ENCODE data around the gene EXOC6B.
"Not testable (repeated sequence)": the region's sequence is repeated elsewhere in the genome, so short reads cannot be mapped to it uniquely, and the experiment has no call there.

Gene EXOC6B

DNA sequence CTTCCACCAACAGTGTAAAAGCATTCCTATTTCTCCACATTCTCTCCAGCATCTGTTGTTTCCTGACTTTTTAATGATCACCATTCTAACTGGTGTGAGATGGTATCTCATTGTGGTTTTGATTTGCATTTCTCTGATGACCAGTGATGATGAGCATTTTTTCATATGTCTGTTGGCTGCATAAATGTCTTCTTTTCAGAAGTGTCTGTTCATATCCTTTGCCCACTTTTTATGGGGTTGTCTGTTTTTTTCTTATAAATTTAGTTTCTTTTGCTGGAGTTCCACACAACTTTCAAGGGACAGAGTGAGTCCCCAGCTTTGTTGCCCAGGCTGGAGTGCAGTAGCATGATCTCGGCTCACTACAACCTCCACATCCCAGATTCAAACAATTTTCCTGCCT is 270.5 kb downstream of the EXOC6B start:
- not testable (repeated sequence) for H3K27me3 Mint-ChIP-seq, H3K4me3 Mint-ChIP-seq, DNase-seq, H3K4me1 Mint-ChIP-seq, H3K9me3 Mint-ChIP-seq, H3K27ac Mint-ChIP-seq, ATAC-seq

- not testable (repeated sequence) for H3K4me3 Mint-ChIP-seq, H3K27me3 Mint-ChIP-seq, DNase-seq, H3K27ac Mint-ChIP-seq, ATAC-seq, H3K9me3 Mint-ChIP-seq, H3K4me1 Mint-ChIP-seq
These were observed 270.9 kb downstream of the EXOC6B start for GRCh38 chr2:72554910-72555309.

GRCh38 chr2:72554381-72554780 is 271.5 kb downstream of the EXOC6B start:
- DNase-seq (no peak), ATAC-seq (no peak)
- H3K27me3 Mint-ChIP-seq, result no peaks in the 10 kb centered on the region
- H3K27ac Mint-ChIP-seq, result no peak overlapping the region
- peaks cover 0 to 6% of the 10 kb centered on the region in 2 donors for H3K9me3 Mint-ChIP-seq
- H3K4me1 Mint-ChIP-seq, result no peaks in the 10 kb centered on the region
- no peak overlapping the region for H3K4me3 Mint-ChIP-seq

GRCh38 chr2:72548081-72548764 is 277.6 kb downstream of the EXOC6B start:
- DNase-seq (no peak), ATAC-seq (no peak)
- Mint-ChIP-seq H3K27me3 (no peaks in the 10 kb centered on the region), H3K4me1 (no peaks in the 10 kb centered on the region), H3K9me3 (no peaks in the 10 kb centered on the region), H3K27ac (no peak overlapping the region), H3K4me3 (no peak overlapping the region)

- ATAC-seq (no peak), DNase-seq (no peak)
- Mint-ChIP-seq H3K27ac (no peak overlapping the region), H3K4me3 (no peak overlapping the region), H3K4me1 (no peaks in the 10 kb centered on the region), H3K9me3 (no peaks in the 10 kb centered on the region), H3K27me3 (no peaks in the 10 kb centered on the region)
These were observed 280.0 kb downstream of the EXOC6B start for GRCh38 chr2:72545790-72546189.

DNA sequence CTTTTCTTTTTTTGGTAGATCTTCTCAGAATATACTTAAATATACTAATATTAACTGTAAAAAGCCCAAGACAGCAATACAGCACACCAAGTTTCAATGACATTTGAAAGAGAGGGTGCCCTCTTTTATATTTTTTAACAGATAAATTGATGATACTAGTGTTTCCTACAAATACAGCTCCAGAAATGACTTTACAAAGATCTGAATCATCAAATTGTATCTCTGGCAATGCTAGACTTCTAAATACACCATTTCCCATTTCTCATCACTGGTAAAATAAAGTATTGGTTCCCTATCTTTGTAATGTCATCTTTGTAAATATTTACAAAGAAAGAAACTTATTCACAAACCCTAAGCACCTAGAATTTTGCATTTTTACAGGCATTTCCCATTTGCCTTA is 281.3 kb downstream of the EXOC6B start:
- Mint-ChIP-seq H3K9me3 (no peaks in the 10 kb centered on the region), H3K27me3 (no peaks in the 10 kb centered on the region), H3K4me1 (no peaks in the 10 kb centered on the region), H3K4me3 (no peak overlapping the region), H3K27ac (no peak overlapping the region)
- no peak for DNase-seq
- ATAC-seq, result no peak

DNA sequence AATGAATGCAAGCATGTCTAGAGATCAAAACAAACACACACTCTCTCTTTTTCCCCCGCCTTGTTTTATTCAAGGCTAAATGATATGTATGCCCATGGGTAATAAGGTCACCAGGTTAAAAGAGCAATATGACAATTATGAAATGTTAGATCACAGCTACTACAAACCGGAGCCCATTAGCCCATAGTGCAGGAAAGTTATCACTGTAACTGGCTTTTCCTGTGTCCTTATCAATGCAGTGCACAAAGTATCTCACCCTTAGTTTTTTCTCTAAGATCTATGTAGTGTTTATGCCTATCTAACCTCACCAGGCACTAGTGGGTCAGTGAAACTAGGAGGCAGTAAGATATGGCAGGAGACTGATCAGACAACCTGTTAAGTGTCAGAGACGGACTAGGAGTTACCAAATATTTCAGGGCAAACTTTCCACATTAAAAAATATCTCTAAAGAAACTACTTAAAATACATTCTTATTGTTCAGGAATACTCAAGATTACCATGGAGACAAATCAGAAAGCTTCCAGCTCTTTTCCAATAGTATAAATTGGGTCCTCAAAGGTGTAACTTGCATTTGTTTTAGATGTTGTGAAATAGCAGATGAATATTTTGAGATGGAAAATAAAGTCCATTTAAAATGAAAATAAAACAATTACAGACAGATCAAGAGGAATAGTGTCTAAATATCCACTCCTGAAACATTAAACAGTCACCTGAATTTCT is 282.2 kb downstream of the EXOC6B start:
- Mint-ChIP-seq H3K27ac (no peak overlapping the region), H3K4me1 (no peaks in the 10 kb centered on the region), H3K4me3 (no peak overlapping the region), H3K9me3 (no peaks in the 10 kb centered on the region), H3K27me3 (no peaks in the 10 kb centered on the region)
- ATAC-seq (no peak), DNase-seq (no peak)

- DNase-seq (no peak), ATAC-seq (no peak)
- no peaks in the 10 kb centered on the region for H3K27me3 Mint-ChIP-seq
- no peak overlapping the region for H3K27ac Mint-ChIP-seq
- no peaks in the 10 kb centered on the region for H3K4me1 Mint-ChIP-seq
- no peaks in the 10 kb centered on the region for H3K9me3 Mint-ChIP-seq
- no peak overlapping the region for H3K4me3 Mint-ChIP-seq
These were observed 286.7 kb downstream of the EXOC6B start for GRCh38 chr2:72539071-72539552.

- Mint-ChIP-seq H3K27ac (no peak overlapping the region), H3K27me3 (no peaks in the 10 kb centered on the region), H3K4me3 (no peak overlapping the region), H3K4me1 (no peaks in the 10 kb centered on the region), H3K9me3 (no peaks in the 10 kb centered on the region)
- DNase-seq (no peak), ATAC-seq (no peak)
These were observed 287.3 kb downstream of the EXOC6B start for GRCh38 chr2:72538486-72538885.

- not testable (repeated sequence) for DNase-seq, H3K4me3 Mint-ChIP-seq, H3K4me1 Mint-ChIP-seq, ATAC-seq, H3K9me3 Mint-ChIP-seq, H3K27me3 Mint-ChIP-seq, H3K27ac Mint-ChIP-seq
These were observed 290.2 kb downstream of the EXOC6B start for GRCh38 chr2:72535586-72535985.

DNA sequence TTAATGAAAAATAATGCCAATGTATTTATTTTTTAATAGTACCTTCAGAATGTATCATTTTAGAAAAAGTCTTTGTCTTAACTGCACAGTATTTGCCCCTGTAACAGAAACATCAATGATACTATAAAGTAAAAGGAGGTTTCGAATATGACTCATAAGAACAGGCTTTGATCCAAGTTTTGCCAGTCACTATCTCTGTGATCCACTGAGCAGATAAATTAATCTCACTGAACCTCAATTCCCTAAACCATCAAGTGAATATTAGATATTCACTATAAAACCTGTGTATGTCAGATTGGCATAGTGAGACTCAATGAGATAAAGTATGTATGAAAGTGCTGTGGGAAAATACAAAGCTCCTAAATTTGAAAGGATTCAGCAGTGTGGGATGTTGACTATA is 292.1 kb downstream of the EXOC6B start:
- H3K27ac Mint-ChIP-seq, result no peak overlapping the region
- DNase-seq (no peak), ATAC-seq (no peak)
- H3K27me3 Mint-ChIP-seq, result no peaks in the 10 kb centered on the region
- no peaks in the 10 kb centered on the region for H3K9me3 Mint-ChIP-seq
- H3K4me1 Mint-ChIP-seq, result no peaks in the 10 kb centered on the region
- no peak overlapping the region for H3K4me3 Mint-ChIP-seq

DNA sequence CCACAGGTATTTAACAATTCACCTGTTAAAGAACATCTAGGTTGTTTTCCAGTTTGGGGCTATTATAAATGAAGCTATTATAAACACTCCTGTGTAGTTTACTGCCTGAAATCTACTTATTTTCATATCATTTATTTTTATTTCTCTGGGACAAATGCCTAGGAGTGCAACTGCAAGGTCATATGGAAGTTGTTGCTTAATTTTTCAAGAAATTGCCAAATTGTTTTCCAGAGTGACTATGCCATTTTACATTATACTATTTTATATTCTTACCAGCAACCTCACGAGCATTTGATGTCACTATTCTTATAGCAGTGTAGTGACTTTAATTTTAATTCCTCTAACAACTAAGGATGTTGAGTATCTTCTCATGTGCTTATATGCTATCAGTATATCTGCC is 298.4 kb downstream of the EXOC6B start:
- H3K27me3 Mint-ChIP-seq, result no peaks in the 10 kb centered on the region
- H3K9me3 Mint-ChIP-seq, result no peaks in the 10 kb centered on the region
- H3K4me1 Mint-ChIP-seq, result no peaks in the 10 kb centered on the region
- ATAC-seq, result no peak
- DNase-seq, result no peak
- no peak overlapping the region for H3K27ac Mint-ChIP-seq
- no peak overlapping the region for H3K4me3 Mint-ChIP-seq

GRCh38 chr2:72526623-72527022 is 299.2 kb downstream of the EXOC6B start:
- Mint-ChIP-seq H3K4me1 (no peaks in the 10 kb centered on the region), H3K4me3 (no peak overlapping the region), H3K27me3 (no peaks in the 10 kb centered on the region), H3K9me3 (no peaks in the 10 kb centered on the region), H3K27ac (no peak overlapping the region)
- ATAC-seq (no peak), DNase-seq (no peak)

GRCh38 chr2:72524071-72524470 is 301.8 kb downstream of the EXOC6B start:
- ATAC-seq (no peak), DNase-seq (no peak)
- no peaks in the 10 kb centered on the region for H3K4me1 Mint-ChIP-seq
- no peak overlapping the region for H3K4me3 Mint-ChIP-seq
- no peaks in the 10 kb centered on the region for H3K9me3 Mint-ChIP-seq
- H3K27me3 Mint-ChIP-seq, result no peaks in the 10 kb centered on the region
- no peak overlapping the region for H3K27ac Mint-ChIP-seq

DNA sequence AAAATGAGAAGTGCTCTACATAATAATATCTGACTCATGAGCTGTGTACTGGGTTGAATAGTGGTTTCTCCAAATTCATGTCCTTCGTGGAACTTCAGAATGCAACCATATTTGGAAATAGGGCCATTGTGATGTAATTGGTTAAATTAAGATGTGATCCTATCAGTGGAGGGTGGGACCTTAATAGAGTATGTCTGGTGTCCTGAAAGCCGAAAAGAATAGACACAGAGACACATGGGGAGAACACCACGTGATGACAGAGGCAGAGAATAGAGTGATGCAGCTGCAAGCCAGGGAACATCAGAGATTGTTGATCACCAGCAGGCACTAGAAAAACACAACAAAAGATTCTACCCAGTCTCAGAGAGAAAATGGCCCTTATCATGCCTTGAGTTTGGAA is 310.1 kb downstream of the EXOC6B start:
- DNase-seq, result no peak
- no peaks in the 10 kb centered on the region for H3K27me3 Mint-ChIP-seq
- H3K4me3 Mint-ChIP-seq, result no peak overlapping the region
- no peaks in the 10 kb centered on the region for H3K4me1 Mint-ChIP-seq
- no peaks in the 10 kb centered on the region for H3K9me3 Mint-ChIP-seq
- ATAC-seq, result no peak
- H3K27ac Mint-ChIP-seq, result no peak overlapping the region

DNA sequence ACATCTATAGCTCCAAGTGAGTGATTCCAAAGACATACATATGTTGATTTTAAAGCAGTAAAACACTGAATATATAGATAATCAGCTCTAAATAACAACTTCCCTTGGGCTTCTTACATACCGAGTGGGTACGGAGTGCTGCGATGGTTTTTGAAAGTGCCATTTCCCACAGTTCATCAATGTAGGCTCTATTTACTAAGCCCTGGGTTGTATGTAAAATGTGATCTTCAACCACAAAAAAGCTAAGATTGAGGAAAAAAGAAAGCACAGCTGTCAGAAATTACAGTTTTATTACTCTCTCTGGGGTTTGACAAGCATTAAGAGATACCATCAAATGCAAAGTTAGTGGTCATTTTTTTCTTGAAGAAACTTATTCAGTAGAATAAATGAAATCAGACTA is 312.8 kb downstream of the EXOC6B start:
- Mint-ChIP-seq H3K4me3 (no peak overlapping the region), H3K4me1 (no peaks in the 10 kb centered on the region), H3K27ac (no peak overlapping the region), H3K9me3 (no peaks in the 10 kb centered on the region), H3K27me3 (no peaks in the 10 kb centered on the region)
- DNase-seq, result no peak
- ATAC-seq, result no peak

GRCh38 chr2:72512376-72512775 is 313.5 kb downstream of the EXOC6B start:
- ATAC-seq (no peak), DNase-seq (no peak)
- H3K27me3 Mint-ChIP-seq, result no peaks in the 10 kb centered on the region
- no peak overlapping the region for H3K4me3 Mint-ChIP-seq
- H3K9me3 Mint-ChIP-seq, result no peaks in the 10 kb centered on the region
- H3K27ac Mint-ChIP-seq, result no peak overlapping the region
- no peaks in the 10 kb centered on the region for H3K4me1 Mint-ChIP-seq

Measured in stimulated activated naive CD8-positive, alpha-beta T cell treated with anti-CD3 and anti-CD28 coated beads, Interleukin-15, amount 100 ng/mL, for 72 hours (primary cell).